Measurements from ENCODE around the gene ARRDC2. TPM values are rescaled to one million over a fixed set of nuclear protein-coding genes. Genes with fewer than 3 reads are reported as not detected.
A peak's percentile ranks its signal among the peaks of the same experiment; 100 is the strongest.

The ARRDC2 gene
- total and polyA plus RNA-seq, 5 donors from 2014 or later: 25.9 to 151 (median 37.1) TPM

DNA sequence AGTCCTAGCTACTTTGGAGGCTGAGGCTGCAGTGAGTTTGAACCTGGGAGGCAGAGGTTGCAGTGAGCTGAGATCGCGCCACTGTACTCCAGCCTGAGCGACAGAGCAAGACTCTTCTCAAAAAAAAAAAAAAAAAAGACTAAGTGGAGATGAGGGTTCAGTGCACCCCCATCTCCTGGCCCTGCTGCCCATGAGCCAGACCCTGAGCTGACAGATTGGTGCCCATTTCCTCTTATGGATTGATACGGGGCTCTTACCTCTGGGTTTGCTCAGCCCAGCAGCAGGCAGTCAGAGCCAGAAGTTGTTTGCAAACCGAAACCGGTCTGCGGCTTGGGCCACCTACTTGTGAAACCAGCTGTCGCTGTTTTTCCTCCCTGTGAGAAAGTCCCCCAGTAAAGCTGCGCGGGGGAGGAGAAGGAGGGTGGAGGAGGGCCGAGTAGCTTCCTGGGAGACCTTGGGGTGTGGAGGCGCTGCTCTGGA, 36.9 kb downstream of the ARRDC2 start:
- H3K27ac ChIP-seq (ENCODE audit: insufficient read depth, low read length, poor library complexity, severe bottlenecking): peak overlapping the region; percentile 68
- Mint-ChIP-seq H3K4me3 (peak overlapping the region; percentile 84 to 94 (median 86)), H3K27me3 (no peaks in the 10 kb centered on the region), H3K4me1 (peaks cover 5 to 52% (median 18%) of the 10 kb centered on the region in 4 donors), H3K27ac (peak overlapping the region; percentile 90 to 97 (median 94)), H3K9me3 (no peaks in the 10 kb centered on the region), H3K36me3 (no peaks in the 10 kb centered on the region)
- ATAC-seq (ENCODE audit: low read depth in 2 of 2) (peak; percentile 96), DNase-seq (peak; percentile 64 to 96 (median 78))
- H3K9me3 ChIP-seq (ENCODE audit: control insufficient read depth in 2 of 2, low read length in 2 of 2): no peaks in the 10 kb centered on the region
- no peaks in the 10 kb centered on the region for H3K36me3 ChIP-seq (ENCODE audit: control insufficient read depth, insufficient read depth, low read length)
- H3K4me1 ChIP-seq (ENCODE audit: control insufficient read depth, insufficient read depth, low read length, poor library complexity, severe bottlenecking): peaks cover 26% of the 10 kb centered on the region
- H3K27me3 ChIP-seq (ENCODE audit: control insufficient read depth, insufficient read depth, low read length): no peaks in the 10 kb centered on the region
- H3K4me3 ChIP-seq (ENCODE audit: low read depth, low read length): peak overlapping the region; percentile 58

DNA sequence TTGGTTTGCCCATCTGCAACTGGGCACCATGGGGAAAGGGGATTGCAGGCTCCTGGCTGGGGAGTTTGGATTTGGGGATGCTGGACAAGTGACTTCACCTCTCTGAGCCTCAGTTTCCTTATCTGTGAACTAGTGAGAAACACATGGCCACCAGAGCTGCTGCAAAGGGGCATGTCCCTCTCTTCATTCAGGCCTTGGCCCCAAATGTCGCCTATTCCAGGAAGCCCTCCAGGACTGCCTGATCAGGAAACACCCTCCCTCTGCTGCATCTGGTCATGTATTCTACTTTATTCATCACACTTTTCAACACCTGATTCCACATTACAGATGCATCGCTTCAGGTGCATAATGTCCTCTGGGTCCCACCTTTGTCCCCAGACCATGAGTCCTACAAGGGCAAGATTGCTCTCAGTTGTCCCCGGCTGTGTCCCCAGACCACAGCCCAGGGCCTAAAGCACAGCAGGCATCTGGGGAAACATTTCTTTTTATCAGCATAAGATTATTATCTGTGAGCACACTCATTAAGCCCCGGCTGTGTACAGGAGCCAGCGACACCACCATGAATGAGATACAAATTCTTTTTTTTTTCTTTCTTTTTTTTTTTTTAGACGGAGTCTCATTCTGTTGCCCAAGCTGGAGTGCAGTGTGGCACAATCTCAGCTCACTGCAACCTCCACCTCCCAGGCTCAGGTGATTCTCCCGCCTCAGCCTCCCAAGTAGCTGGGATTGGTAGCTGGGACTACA, 37.5 kb downstream of the ARRDC2 start:
- no peaks in the 10 kb centered on the region for H3K36me3 ChIP-seq (ENCODE audit: control insufficient read depth, insufficient read depth, low read length)
- no peaks in the 10 kb centered on the region for H3K27me3 Mint-ChIP-seq
- peak overlapping the region; percentile 68 for H3K27ac ChIP-seq (ENCODE audit: insufficient read depth, low read length, poor library complexity, severe bottlenecking)
- H3K4me1 Mint-ChIP-seq: peaks cover 5 to 58% (median 22%) of the 10 kb centered on the region in 4 donors
- no peak for DNase-seq
- no peaks in the 10 kb centered on the region for H3K9me3 Mint-ChIP-seq
- peak overlapping the region; percentile 90 to 97 (median 94) for H3K27ac Mint-ChIP-seq
- peaks cover 26% of the 10 kb centered on the region for H3K4me1 ChIP-seq (ENCODE audit: control insufficient read depth, insufficient read depth, low read length, poor library complexity, severe bottlenecking)
- H3K9me3 ChIP-seq (ENCODE audit: control insufficient read depth in 2 of 2, low read length in 2 of 2): no peaks in the 10 kb centered on the region
- no peaks in the 10 kb centered on the region for H3K27me3 ChIP-seq (ENCODE audit: control insufficient read depth, insufficient read depth, low read length)
- no peak for ATAC-seq (ENCODE audit: low read depth in 2 of 2)
- H3K36me3 Mint-ChIP-seq: no peaks in the 10 kb centered on the region
- H3K4me3 Mint-ChIP-seq: peak overlapping the region; percentile 84 to 94 (median 86)
- peak overlapping the region; percentile 58 for H3K4me3 ChIP-seq (ENCODE audit: low read depth, low read length)

DNA sequence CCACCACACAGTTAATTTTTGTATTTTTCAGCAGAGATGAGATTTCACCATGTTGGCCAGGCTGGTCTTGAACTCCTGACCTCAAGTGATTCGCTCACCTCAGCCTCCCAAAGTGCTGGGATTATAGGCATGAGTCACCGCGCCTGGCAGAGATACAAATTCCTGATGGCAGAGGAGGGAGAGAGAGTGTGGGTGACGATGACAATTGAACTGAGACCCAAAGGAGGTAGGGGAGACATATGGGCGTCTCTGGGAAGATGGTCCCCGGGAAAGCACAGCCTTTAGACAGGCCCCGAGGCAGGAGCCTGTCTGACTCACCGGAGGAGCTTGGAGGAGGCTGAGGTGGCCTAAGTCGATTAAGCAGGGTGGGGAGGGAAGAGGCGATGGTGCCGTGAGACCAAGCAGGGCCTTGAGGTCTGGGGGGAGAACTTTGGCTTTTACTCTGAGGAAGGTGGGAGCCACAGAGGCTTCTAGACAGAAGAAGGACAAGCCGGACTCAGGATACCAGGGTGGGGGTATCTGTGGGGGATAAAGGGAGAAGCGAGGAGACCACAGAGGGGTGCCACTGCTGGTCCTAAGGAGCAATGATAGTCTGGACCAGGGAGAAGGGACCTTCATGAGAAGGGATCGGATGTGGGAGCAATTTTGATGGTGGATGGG, 38.2 kb downstream of the ARRDC2 start:
- Mint-ChIP-seq H3K27ac (peak overlapping the region in 2 of 3 donors; percentile 78 to 97), H3K36me3 (no peaks in the 10 kb centered on the region), H3K4me1 (peaks cover 5 to 63% (median 22%) of the 10 kb centered on the region in 4 donors), H3K9me3 (no peaks in the 10 kb centered on the region), H3K27me3 (no peaks in the 10 kb centered on the region), H3K4me3 (peak overlapping the region in 2 of 4 donors; percentile 86 to 87)
- no peaks in the 10 kb centered on the region for H3K27me3 ChIP-seq (ENCODE audit: control insufficient read depth, insufficient read depth, low read length)
- H3K36me3 ChIP-seq (ENCODE audit: control insufficient read depth, insufficient read depth, low read length): no peaks in the 10 kb centered on the region
- no peak for ATAC-seq (ENCODE audit: low read depth in 2 of 2)
- no peaks in the 10 kb centered on the region for H3K9me3 ChIP-seq (ENCODE audit: control insufficient read depth in 2 of 2, low read length in 2 of 2)
- H3K4me1 ChIP-seq (ENCODE audit: control insufficient read depth, insufficient read depth, low read length, poor library complexity, severe bottlenecking): peaks cover 29% of the 10 kb centered on the region
- H3K27ac ChIP-seq (ENCODE audit: insufficient read depth, low read length, poor library complexity, severe bottlenecking): no peak overlapping the region
- DNase-seq: no peak
- H3K4me3 ChIP-seq (ENCODE audit: low read depth, low read length): no peak overlapping the region

DNA sequence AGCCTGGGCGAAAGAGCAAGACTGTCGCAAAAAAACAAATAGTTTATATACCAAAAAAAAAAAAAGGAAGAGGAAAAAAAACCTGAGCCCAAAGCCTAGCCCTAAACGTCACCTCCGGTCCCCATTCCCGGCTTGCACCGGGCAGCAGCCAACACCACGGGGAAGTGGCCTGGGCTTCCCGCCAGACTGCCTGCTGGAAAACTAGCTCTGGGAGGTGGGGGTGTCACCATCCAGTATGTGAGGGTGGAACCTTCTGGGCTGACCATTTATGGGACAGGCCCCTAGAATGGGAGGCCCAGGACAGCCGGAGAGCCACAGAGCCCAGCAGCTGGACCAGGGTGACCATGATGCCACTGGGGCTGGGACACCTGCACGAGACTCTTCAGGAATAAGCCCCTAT, 41.4 kb downstream of the ARRDC2 start:
- Mint-ChIP-seq H3K9me3 (no peaks in the 10 kb centered on the region), H3K27ac (peak overlapping the region in 1 of 3 donors; percentile 80), H3K36me3 (no peaks in the 10 kb centered on the region), H3K27me3 (no peaks in the 10 kb centered on the region), H3K4me1 (peaks cover 0 to 50% (median 19%) of the 10 kb centered on the region in 4 donors), H3K4me3 (no peak overlapping the region)
- H3K4me1 ChIP-seq (ENCODE audit: control insufficient read depth, insufficient read depth, low read length, poor library complexity, severe bottlenecking): peaks cover 18% of the 10 kb centered on the region
- no peak overlapping the region for H3K4me3 ChIP-seq (ENCODE audit: low read depth, low read length)
- ATAC-seq (ENCODE audit: low read depth in 2 of 2) (no peak), DNase-seq (no peak)
- H3K27me3 ChIP-seq (ENCODE audit: control insufficient read depth, insufficient read depth, low read length): no peaks in the 10 kb centered on the region
- no peaks in the 10 kb centered on the region for H3K36me3 ChIP-seq (ENCODE audit: control insufficient read depth, insufficient read depth, low read length)
- no peaks in the 10 kb centered on the region for H3K9me3 ChIP-seq (ENCODE audit: control insufficient read depth in 2 of 2, low read length in 2 of 2)
- H3K27ac ChIP-seq (ENCODE audit: insufficient read depth, low read length, poor library complexity, severe bottlenecking): no peak overlapping the region

DNA sequence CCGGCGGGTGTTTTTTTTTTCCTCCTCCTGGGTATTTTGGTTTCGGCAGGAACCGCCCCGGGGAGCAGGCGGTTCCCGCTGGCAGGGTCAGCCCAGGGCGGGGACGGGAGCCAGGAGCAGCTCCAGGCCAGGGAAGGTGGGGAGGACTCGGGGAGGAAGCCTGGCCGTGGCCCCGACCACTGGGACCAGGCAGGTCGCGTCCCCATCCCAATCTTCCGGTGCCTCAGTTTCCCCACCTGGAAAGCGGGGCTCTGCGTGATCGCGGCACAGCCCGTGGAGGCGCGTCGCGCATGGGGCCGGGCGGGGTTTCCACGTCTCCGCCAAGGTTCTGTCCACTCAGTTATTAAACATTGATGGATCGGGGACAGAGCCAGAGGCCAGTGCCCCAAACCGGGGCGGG, 43.9 kb downstream of the ARRDC2 start:
- no peak overlapping the region for H3K27ac Mint-ChIP-seq
- DNase-seq: no peak
- Histone ChIP-seq H3K36me3 (ENCODE audit: control insufficient read depth, insufficient read depth, low read length) (no peaks in the 10 kb centered on the region), H3K27ac (ENCODE audit: insufficient read depth, low read length, poor library complexity, severe bottlenecking) (no peak overlapping the region), H3K4me1 (ENCODE audit: control insufficient read depth, insufficient read depth, low read length, poor library complexity, severe bottlenecking) (peaks cover 2% of the 10 kb centered on the region), H3K27me3 (ENCODE audit: control insufficient read depth, insufficient read depth, low read length) (no peaks in the 10 kb centered on the region), H3K4me3 (ENCODE audit: low read depth, low read length) (no peak overlapping the region), H3K9me3 (ENCODE audit: control insufficient read depth in 2 of 2, low read length in 2 of 2) (no peaks in the 10 kb centered on the region)
- H3K27me3 Mint-ChIP-seq: no peaks in the 10 kb centered on the region
- no peaks in the 10 kb centered on the region for H3K36me3 Mint-ChIP-seq
- H3K4me1 Mint-ChIP-seq: peaks cover 0 to 27% (median 8%) of the 10 kb centered on the region in 4 donors
- no peak overlapping the region for H3K4me3 Mint-ChIP-seq
- H3K9me3 Mint-ChIP-seq: no peaks in the 10 kb centered on the region
- no peak for ATAC-seq (ENCODE audit: low read depth in 2 of 2)

DNA sequence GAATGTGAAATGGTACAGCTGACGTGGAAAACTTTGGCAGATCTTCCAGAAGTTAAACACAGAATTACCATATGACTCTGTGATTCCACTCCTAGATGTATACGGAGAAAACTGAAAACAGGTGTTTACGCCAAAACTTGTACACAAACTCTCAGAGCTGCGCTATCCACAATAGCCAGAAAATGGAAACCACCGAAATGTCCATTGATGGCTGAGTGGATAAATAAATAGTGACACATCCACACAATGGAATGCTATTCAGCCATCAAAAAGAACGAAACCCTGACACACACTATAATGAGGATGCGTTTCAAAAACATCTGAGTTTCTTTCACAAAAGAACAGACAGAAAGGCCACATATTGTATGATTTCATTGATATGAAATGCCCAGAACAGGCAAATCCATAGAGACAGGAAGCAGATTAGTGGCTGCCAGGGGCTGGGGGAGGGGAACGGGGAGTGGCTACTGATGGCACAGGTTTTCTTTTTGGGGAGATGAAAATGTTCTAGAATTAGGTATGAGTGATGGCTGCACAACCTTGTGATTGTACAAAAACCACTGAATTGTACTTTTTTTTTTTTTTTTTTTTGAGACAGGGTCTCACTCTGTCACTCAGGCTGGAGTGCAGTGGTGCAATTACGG, 45.7 kb downstream of the ARRDC2 start:
- peak overlapping the region in 1 of 3 donors; percentile 8 for H3K27ac Mint-ChIP-seq

DNA sequence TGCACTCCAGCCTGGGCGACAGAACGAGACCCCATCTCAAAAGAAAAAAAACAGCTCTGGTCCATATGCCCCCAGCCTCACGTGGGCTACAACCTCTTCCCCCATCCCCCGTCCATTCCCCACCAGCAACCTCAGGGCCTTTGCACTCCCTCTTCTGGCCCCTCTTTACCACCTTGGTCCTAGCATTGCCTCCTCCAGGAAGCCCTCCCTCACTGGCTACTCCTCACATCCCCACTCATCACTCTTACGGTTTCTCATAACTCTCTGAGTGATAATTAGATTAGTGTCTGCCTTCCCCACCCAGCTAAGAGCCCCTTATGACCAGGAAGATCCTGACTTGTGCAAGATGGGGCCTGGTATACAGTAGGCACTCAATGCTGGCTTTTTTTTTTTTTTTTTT, 48.0 kb downstream of the ARRDC2 start:
- H3K27ac ChIP-seq (ENCODE audit: insufficient read depth, low read length, poor library complexity, severe bottlenecking): no peak overlapping the region
- H3K4me3 Mint-ChIP-seq: no peak overlapping the region
- H3K27ac Mint-ChIP-seq: peak overlapping the region in 2 of 3 donors; percentile 72 to 78
- no peak overlapping the region for H3K4me3 ChIP-seq (ENCODE audit: low read depth, low read length)
- no peaks in the 10 kb centered on the region for H3K9me3 Mint-ChIP-seq
- peaks cover 0 to 23% (median 8%) of the 10 kb centered on the region in 4 donors for H3K4me1 Mint-ChIP-seq
- no peaks in the 10 kb centered on the region for H3K27me3 ChIP-seq (ENCODE audit: control insufficient read depth, insufficient read depth, low read length)
- DNase-seq (no peak), ATAC-seq (ENCODE audit: low read depth in 2 of 2) (no peak)
- no peaks in the 10 kb centered on the region for H3K9me3 ChIP-seq (ENCODE audit: control insufficient read depth in 2 of 2, low read length in 2 of 2)
- peaks cover 12% of the 10 kb centered on the region for H3K4me1 ChIP-seq (ENCODE audit: control insufficient read depth, insufficient read depth, low read length, poor library complexity, severe bottlenecking)
- peaks cover 3% of the 10 kb centered on the region for H3K36me3 Mint-ChIP-seq
- no peaks in the 10 kb centered on the region for H3K27me3 Mint-ChIP-seq
- peaks cover 16% of the 10 kb centered on the region for H3K36me3 ChIP-seq (ENCODE audit: control insufficient read depth, insufficient read depth, low read length)

More for the DNA sequence above, 45.7 kb downstream of the ARRDC2 start:
- H3K4me1 ChIP-seq (ENCODE audit: control insufficient read depth, insufficient read depth, low read length, poor library complexity, severe bottlenecking): peaks cover 13% of the 10 kb centered on the region
- no peak overlapping the region for H3K27ac ChIP-seq (ENCODE audit: insufficient read depth, low read length, poor library complexity, severe bottlenecking)
- H3K9me3 ChIP-seq (ENCODE audit: control insufficient read depth in 2 of 2, low read length in 2 of 2): no peaks in the 10 kb centered on the region
- Mint-ChIP-seq H3K9me3 (no peaks in the 10 kb centered on the region), H3K4me3 (peak overlapping the region in 1 of 4 donors; percentile 47), H3K4me1 (peaks cover 0 to 34% (median 14%) of the 10 kb centered on the region in 4 donors), H3K36me3 (no peaks in the 10 kb centered on the region), H3K27me3 (no peaks in the 10 kb centered on the region)
- ATAC-seq (ENCODE audit: low read depth in 2 of 2) (no peak), DNase-seq (peak in 1 of 3 donors; percentile 23)
- H3K4me3 ChIP-seq (ENCODE audit: low read depth, low read length): no peak overlapping the region
- no peaks in the 10 kb centered on the region for H3K27me3 ChIP-seq (ENCODE audit: control insufficient read depth, insufficient read depth, low read length)
- H3K36me3 ChIP-seq (ENCODE audit: control insufficient read depth, insufficient read depth, low read length): no peaks in the 10 kb centered on the region
